Activated CD8-positive, alpha-beta T cell treated with anti-CD3 and anti-CD28 coated beads for 36 hours (primary cell): ENCODE results near the gene FBXO28. TPM values are rescaled to one million over a fixed set of nuclear protein-coding genes. Genes with fewer than 3 reads are reported as not detected.

Source experiments
- ATAC-seq: fragments of 200-7000 bp; cut with Tn5 transposase; one replicate; pipeline ENCODE4 v1.10.0; 2021; ENCODE audit warnings: mild to moderate bottlenecking, moderate library complexity
- CTCF ChIA-PET: fragments of 350-600 bp; sonication (Branson Sonifier 250); formaldehyde crosslinking; loops from one replicate; lab custom pipeline; 2021; ENCODE audit warnings: antibody characterized with exemption; lab: Charles Lee
- POLR2A ChIA-PET: fragments of 350-600 bp; sonication (Branson Sonifier 250); formaldehyde crosslinking; loops from one replicate; lab custom pipeline; 2021; ENCODE audit warnings: antibody characterized with exemption; lab: Charles Lee
- DNase-seq: peaks from one replicate; pipeline ENCODE4 v3.0.0-alpha.2; 2020
- H3K27ac Mint-ChIP-seq: one replicate; pipeline ENCODE4 v1.8.0; 2021; ENCODE audit warnings: mild to moderate bottlenecking, mixed read lengths
- H3K27me3 Mint-ChIP-seq: one replicate; pipeline ENCODE4 v1.8.0; 2021; ENCODE audit warnings: mixed read lengths
- H3K36me3 Mint-ChIP-seq: one replicate; pipeline ENCODE4 v1.8.0; 2021; ENCODE audit warnings: low read depth, mixed read lengths
- H3K4me1 Mint-ChIP-seq: one replicate; pipeline ENCODE4 v1.8.0; 2021; ENCODE audit warnings: low read depth, mixed read lengths
- H3K4me3 Mint-ChIP-seq: one replicate; pipeline ENCODE4 v1.8.0; 2021; ENCODE audit warnings: mild to moderate bottlenecking, moderate library complexity, mixed read lengths
- H3K9me3 Mint-ChIP-seq: one replicate; pipeline ENCODE4 v1.8.0; 2021; ENCODE audit warnings: mixed read lengths
- intact Hi-C: fragments of 100-400 bp; cut with micrococcal nuclease; formaldehyde crosslinking; loops from one replicate; pipeline ENCODE4 v1.10.0; 2022
- total RNA-seq, 2 experiments: library from RNA; stranded (reverse); gene quantifications; one replicate each; pipeline ENCODE4 v1.2.3, GENCODE V29; 2021
- TF ChIP-seq, protein P1 (sequence below): fragments of 200-600 bp; IDR thresholded peaks from one replicate; pipeline ENCODE4 v1.8.0; 2022; ENCODE audit warnings: antibody characterized with exemption, mild to moderate bottlenecking

The FBXO28 gene
- total RNA-seq, 2 experiments from 2014 or later, result 21.5 to 21.7 TPM

DNA sequence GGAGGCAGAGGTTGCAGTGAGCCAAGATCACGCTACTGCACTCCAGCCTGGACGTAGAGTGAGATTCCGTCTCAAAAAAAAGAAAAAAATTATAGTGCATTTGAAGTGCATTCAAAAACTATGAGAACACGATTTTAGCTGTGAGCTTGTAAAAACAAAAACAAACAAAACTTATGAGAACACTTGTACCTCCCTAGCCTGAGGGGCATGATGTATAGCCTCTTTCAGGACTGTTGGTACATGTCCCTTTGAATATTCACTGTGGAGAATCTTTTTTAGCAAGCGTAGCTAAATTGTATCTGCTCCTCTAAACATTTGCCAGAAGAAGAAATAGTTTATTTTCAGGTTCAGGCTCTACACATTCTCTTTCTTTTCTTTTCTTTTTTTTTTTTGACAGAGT is 59.6 kb downstream of the FBXO28 start:
- no peak overlapping the region for H3K27ac Mint-ChIP-seq
- peaks cover 6% of the 10 kb centered on the region for H3K9me3 Mint-ChIP-seq
- ATAC-seq (no peak), DNase-seq (no peak)
- H3K4me3 Mint-ChIP-seq, result no peak overlapping the region
- ChIA-PET POLR2A (interaction anchor here (1.6 kb wide), 1 partner anchor 9 kb away, joined by 3 read pairs; no protein-coding TSS in a partner anchor), CTCF (no interaction called here)
- TF ChIP-seq, protein P1, sequence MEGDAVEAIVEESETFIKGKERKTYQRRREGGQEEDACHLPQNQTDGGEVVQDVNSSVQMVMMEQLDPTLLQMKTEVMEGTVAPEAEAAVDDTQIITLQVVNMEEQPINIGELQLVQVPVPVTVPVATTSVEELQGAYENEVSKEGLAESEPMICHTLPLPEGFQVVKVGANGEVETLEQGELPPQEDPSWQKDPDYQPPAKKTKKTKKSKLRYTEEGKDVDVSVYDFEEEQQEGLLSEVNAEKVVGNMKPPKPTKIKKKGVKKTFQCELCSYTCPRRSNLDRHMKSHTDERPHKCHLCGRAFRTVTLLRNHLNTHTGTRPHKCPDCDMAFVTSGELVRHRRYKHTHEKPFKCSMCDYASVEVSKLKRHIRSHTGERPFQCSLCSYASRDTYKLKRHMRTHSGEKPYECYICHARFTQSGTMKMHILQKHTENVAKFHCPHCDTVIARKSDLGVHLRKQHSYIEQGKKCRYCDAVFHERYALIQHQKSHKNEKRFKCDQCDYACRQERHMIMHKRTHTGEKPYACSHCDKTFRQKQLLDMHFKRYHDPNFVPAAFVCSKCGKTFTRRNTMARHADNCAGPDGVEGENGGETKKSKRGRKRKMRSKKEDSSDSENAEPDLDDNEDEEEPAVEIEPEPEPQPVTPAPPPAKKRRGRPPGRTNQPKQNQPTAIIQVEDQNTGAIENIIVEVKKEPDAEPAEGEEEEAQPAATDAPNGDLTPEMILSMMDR, result no peak
- no peaks in the 10 kb centered on the region for H3K27me3 Mint-ChIP-seq
- intact Hi-C loops, result no loop called here
- peaks cover 36% of the 10 kb centered on the region for H3K4me1 Mint-ChIP-seq
- peaks cover 6% of the 10 kb centered on the region for H3K36me3 Mint-ChIP-seq

DNA sequence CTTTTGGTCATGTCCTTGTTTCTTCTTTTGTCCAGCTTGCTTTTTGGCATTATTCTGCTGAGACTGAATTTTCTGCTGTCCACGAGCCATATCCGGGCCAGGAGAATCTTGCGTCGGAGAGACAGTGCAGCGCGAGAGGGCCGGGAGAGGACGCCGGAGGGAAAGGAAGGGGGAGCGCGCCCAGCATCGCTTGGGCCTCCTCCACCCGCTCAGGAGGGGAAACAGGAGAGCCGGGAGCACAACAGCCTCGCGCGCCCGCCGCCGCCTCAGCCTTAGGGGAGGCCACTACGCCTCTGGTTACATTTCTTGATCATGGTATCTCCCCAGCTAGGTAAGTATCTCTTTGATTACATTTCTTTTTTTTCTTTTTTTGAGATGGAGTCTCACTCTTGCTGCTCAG is 61.7 kb downstream of the FBXO28 start:
- no peaks in the 10 kb centered on the region for H3K27me3 Mint-ChIP-seq

DNA sequence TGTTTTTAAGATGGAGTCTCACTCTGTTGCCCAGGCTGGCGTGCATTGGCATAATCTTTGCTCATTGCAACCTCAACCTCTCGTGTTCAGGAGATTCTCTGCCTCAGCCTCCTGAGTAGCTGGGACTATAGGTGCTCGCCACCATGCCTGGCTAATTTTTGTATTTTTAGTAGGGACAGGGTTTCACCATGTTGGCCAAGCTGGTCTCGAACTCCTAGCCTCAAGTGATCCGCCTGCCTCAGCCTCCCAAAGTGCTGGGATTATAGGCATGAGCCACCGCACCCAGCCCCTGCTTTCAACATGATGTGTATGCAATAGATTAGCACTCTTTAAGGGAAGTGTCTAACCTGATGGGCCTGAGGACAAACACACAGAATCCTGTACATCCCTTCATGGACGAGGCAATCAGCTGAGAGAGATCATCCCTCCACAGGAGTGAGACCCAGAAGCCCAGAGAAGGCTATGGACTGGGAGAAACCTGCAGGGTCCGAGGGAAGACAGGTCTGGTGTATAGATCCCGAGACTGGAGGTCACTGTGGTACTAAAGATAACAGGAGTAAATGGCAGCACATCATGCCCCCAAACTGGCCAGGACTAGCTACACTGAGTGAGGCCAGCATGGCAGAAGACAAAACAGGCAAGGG is 63.6 kb downstream of the FBXO28 start:
- no peak for DNase-seq
- TF ChIP-seq, protein P1, result no peak
- no peak overlapping the region for H3K27ac Mint-ChIP-seq
- ChIA-PET POLR2A (no interaction called here), CTCF (interaction anchor here (2.5 kb wide), 1 partner anchor 9 kb away, joined by 12 read pairs; no protein-coding TSS in a partner anchor)
- H3K9me3 Mint-ChIP-seq, result no peaks in the 10 kb centered on the region
- H3K4me1 Mint-ChIP-seq, result peaks cover 12% of the 10 kb centered on the region
- no peak overlapping the region for H3K4me3 Mint-ChIP-seq
- no peaks in the 10 kb centered on the region for H3K36me3 Mint-ChIP-seq
- intact Hi-C loops, result no loop called here
- no peak for ATAC-seq
- no peaks in the 10 kb centered on the region for H3K27me3 Mint-ChIP-seq

More for the DNA sequence above, 61.7 kb downstream of the FBXO28 start:
- Mint-ChIP-seq H3K27ac (no peak overlapping the region), H3K9me3 (peaks cover 6% of the 10 kb centered on the region), H3K4me3 (peak overlapping the region; percentile 11), H3K4me1 (peaks cover 16% of the 10 kb centered on the region), H3K36me3 (peaks cover 6% of the 10 kb centered on the region)
- DNase-seq, result no peak
- TF ChIP-seq, protein P1, result no peak
- CTCF ChIA-PET, result no interaction called here
- peak; percentile 50 for ATAC-seq
- intact Hi-C loops, result no loop called here
- POLR2A ChIA-PET, result no interaction called here

DNA sequence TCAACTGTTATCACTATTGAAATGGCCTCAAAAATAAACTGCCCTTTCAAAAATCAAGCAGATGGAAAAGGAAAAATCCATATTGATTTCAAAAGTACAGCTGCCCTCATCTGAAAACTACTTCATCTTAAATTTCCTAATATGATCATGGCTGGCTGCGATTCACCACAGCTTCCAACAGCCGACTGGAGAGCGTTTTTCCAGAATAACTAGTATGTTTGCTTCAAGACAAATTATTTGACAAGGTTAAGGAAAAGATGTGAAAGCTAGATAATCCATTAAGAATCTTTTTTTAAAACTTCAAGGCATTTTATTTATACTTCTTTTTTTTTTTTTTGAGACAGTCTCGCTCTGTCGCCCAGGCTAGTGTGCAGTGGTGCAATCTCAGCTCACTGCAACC is 65.0 kb downstream of the FBXO28 start:
- CTCF ChIA-PET, result interaction anchor here (1.1 to 2.5 kb wide), 3 partner anchors 11 to 14 kb away, joined by 3 to 12 read pairs (median 4); no protein-coding TSS in a partner anchor
- Mint-ChIP-seq H3K27me3 (no peaks in the 10 kb centered on the region), H3K4me3 (no peak overlapping the region), H3K36me3 (peaks cover under 1% of the 10 kb centered on the region), H3K4me1 (peaks cover 13% of the 10 kb centered on the region), H3K9me3 (no peaks in the 10 kb centered on the region), H3K27ac (no peak overlapping the region)
- no peak for ATAC-seq
- POLR2A ChIA-PET, result interaction anchor here (0.7 kb wide), 1 partner anchor 10 kb away, joined by 3 read pairs; no protein-coding TSS in a partner anchor
- no peak for DNase-seq
- TF ChIP-seq, protein P1, result no peak
- intact Hi-C loops, result no loop called here
